Stimulated activated CD8-positive, alpha-beta memory T cell treated with anti-CD3 and anti-CD28 coated beads, Interleukin-2, amount 100 ng/mL, for 48 hours (primary cell): ENCODE data around the gene PRMT9.

Experiments
- DNase-seq, 2 donors: peaks; one replicate each; pipeline ENCODE4 v3.0.0-alpha.2; 2020; ENCODE audit warnings: low read depth in 2 of 2

PRMT9 gene

GRCh38 chr4:147683717-147684700 is at the start of gene PRMT9:
TSS of gene PRMT9 (minus strand) at chr4:147684163. CDS start at chr4:147683987, 176 bp downstream.
- peak; percentile 85 for DNase-seq

- DNase-seq, result no peak
Observed at GRCh38 chr4:147732518-147733235, 48.7 kb upstream of the PRMT9 start.

- peak; percentile 54 for DNase-seq
Observed at GRCh38 chr4:147731580-147732517, 47.9 kb upstream of the PRMT9 start, which contains the start of gene ARHGAP10. TSS of gene ARHGAP10 (plus strand) at chr4:147732088. CDS start at chr4:147732302, 214 bp downstream.

GRCh38 chr4:147730333-147730732 is 46.4 kb upstream of the PRMT9 start:
- no peak for DNase-seq

GRCh38 chr4:147727476-147728028 is 43.6 kb upstream of the PRMT9 start:
- no peak for DNase-seq

GRCh38 chr4:147725673-147726072 is 41.7 kb upstream of the PRMT9 start:
- no peak for DNase-seq

GRCh38 chr4:147724468-147725201 is 40.7 kb upstream of the PRMT9 start:
- DNase-seq, result no peak

GRCh38 chr4:147723326-147723725 is 39.4 kb upstream of the PRMT9 start:
- DNase-seq, result no peak

- no peak for DNase-seq
Observed at GRCh38 chr4:147717878-147718277, 33.9 kb upstream of the PRMT9 start.

- DNase-seq, result no peak
Observed at GRCh38 chr4:147714575-147715401, 30.8 kb upstream of the PRMT9 start.

GRCh38 chr4:147709999-147710398 is 26.0 kb upstream of the PRMT9 start:
- DNase-seq, result no peak

- DNase-seq, result no peak
Observed at GRCh38 chr4:147707892-147708672, 24.1 kb upstream of the PRMT9 start.

- no peak for DNase-seq
Observed at GRCh38 chr4:147704846-147705245, 20.9 kb upstream of the PRMT9 start.

- DNase-seq, result no peak
Observed at GRCh38 chr4:147696866-147697265, 12.9 kb upstream of the PRMT9 start.

- no peak for DNase-seq
Observed at GRCh38 chr4:147693218-147693617, 9.3 kb upstream of the PRMT9 start.

- no peak for DNase-seq
Observed at GRCh38 chr4:147691820-147692219, 7.9 kb upstream of the PRMT9 start.

- DNase-seq, result no peak
Observed at GRCh38 chr4:147689067-147689466, 5.1 kb upstream of the PRMT9 start.

GRCh38 chr4:147683188-147683591 is 773 bp downstream of the PRMT9 start:
- no peak for DNase-seq

- no peak for DNase-seq
Observed at GRCh38 chr4:147682755-147683154, 1.2 kb downstream of the PRMT9 start.
